ENCODE measurements around the gene ARID1A.

GRCh38 chr1:26692211-26692792 is 3.5 kb upstream of the ARID1A start:
- peak; percentile 8 to 43 (median 22) for TF ChIP-seq CTCF (optimal IDR thresholded peaks at IDR 0.05 in 1 of 3, IDR thresholded peaks at IDR 0.05 in 1 of 3, conservative IDR thresholded peaks at IDR 0.05 in 1 of 3; ENCODE audit: extremely low read depth in 1 of 3, insufficient read depth in 2 of 3, low read length in 3 of 3)
- no peak for TF ChIP-seq EZH2 (IDR thresholded peaks at IDR 0.05; ENCODE audit: low read length)

Measured in keratinocyte (primary cell).